Aortic smooth muscle cell (primary cell): ENCODE data around the gene LMX1A. TPM values are rescaled to one million over a fixed set of nuclear protein-coding genes. Genes with fewer than 3 reads are reported as not detected.

Experiments used
- total RNA-seq: library from RNA; depleted of rRNA; stranded (reverse); fragments of >200 nt; gene quantifications from 2 replicates; pipeline ENCODE4 v1.2.3, GENCODE V29; 2014

LMX1A gene
- not detected in 2 replicates for total RNA-seq

DNA sequence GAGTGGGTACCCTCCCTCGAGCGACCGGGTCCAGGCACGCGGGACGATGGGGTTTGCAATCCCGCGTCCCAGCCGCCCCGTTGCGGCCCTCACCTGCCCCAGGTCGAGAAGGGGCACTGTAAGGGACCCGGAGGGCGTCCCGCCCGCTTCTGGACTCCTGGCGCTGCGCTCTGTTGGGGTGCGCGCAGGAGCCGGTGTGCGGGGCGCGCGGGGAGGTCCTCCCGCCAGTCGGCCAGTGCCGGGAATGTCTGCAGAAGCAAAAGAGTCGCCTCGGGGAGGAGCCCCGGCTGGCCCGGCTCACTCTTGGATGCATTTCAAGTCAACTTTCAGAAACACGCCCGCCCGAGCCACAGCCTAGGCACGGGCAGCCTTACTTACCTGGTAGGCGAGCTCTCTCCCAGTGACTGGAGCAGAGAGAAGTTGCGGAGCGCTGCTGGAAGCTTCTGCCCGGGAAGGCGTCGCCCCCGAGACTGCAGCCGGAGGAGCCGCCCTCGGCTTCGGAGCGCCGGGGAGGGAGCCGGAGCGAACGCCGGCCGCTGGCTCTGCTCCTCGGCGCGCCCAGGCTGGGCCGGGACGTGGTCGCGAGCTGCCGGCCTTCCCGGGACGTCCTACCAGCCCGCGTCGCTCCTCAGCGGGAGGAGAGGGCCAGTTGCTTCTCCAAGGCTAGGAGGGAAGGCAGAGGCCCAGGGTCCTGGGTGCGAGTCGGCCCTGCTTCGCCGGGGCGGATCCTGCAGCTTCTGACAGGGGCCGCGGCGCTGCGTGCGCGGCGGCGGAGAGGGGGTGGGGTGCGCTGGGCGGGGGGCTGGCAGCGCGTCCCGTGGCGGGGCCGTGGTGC lies at the start of gene LMX1A:
LMX1A (minus strand) TSS at position 739 of the 835 bp plus-strand sequence. CDS start 1,156 bp downstream, outside the sequence.

Other genes starting within 250 kb of the LMX1A start
- gene RXRG, start 88.4 kb upstream of the LMX1A start, total RNA-seq, result 0.13 TPM in 1 of 2 replicates, not detected in the other
- gene LRRC52, start 187.3 kb upstream of the LMX1A start, total RNA-seq, result not detected in 2 replicates